Esophagus squamous epithelium (tissue), 4 donors: ENCODE data around the gene TESMIN.

Source experiments
- CTCF ChIP-seq, 6 experiments: fragments of 450-650 bp in 4 of 6; fragments of 200-600 bp in 2 of 6; sonication (generic) in 2 of 6; IDR thresholded peaks; one replicate each; pipeline ENCODE4 v1.5.1; 2016 to 2019; ENCODE audit warnings: antibody characterized with exemption in 6 of 6, mild to moderate bottlenecking in 4 of 6, moderate library complexity in 4 of 6
- POLR2A ChIP-seq, 4 donors: fragments of 450-650 bp; IDR thresholded peaks; one replicate each; pipeline ENCODE4 v1.6.1; 2017; ENCODE audit warnings: antibody characterized with exemption in 4 of 4, mild to moderate bottlenecking in 4 of 4, moderate library complexity in 3 of 4

GRCh38 chr11:68773521-68774193, 22.3 kb upstream of the TESMIN start:
- TF ChIP-seq POLR2A (IDR thresholded peaks at IDR 0.05) (no peak), CTCF (IDR thresholded peaks at IDR 0.05) (no peak)
